ENCODE measurements around the gene SPPL3. TPM values are rescaled to one million over a fixed set of nuclear protein-coding genes. Genes with fewer than 3 reads are reported as not detected.
"Not testable (repeated sequence)": the region's sequence is repeated elsewhere in the genome, so short reads cannot be mapped to it uniquely, and the experiment has no call there.

The SPPL3 gene, protein sequence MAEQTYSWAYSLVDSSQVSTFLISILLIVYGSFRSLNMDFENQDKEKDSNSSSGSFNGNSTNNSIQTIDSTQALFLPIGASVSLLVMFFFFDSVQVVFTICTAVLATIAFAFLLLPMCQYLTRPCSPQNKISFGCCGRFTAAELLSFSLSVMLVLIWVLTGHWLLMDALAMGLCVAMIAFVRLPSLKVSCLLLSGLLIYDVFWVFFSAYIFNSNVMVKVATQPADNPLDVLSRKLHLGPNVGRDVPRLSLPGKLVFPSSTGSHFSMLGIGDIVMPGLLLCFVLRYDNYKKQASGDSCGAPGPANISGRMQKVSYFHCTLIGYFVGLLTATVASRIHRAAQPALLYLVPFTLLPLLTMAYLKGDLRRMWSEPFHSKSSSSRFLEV
- 3.8 and 5.0 TPM in 2 replicates for total RNA-seq (2012; rRNA removed)

- Histone ChIP-seq H3K4me3 (ENCODE audit: low read length) (peak within 1 kb of the TSS; percentile 99), H3K9me3 (replicated peaks; ENCODE audit: low read length) (no peaks in the 10 kb centered on the region), H3K36me3 (ENCODE audit: insufficient read depth, low read length) (no peaks in the 10 kb centered on the region), H3K9ac (ENCODE audit: low read depth, low read length) (peak within 1 kb of the TSS; percentile 89), H3K4me2 (ENCODE audit: low read length) (peak within 1 kb of the TSS; percentile 96), H3K27me3 (ENCODE audit: control insufficient read depth, insufficient read depth, low read length) (peaks cover 3% of the 10 kb centered on the region), H3K4me1 (ENCODE audit: control insufficient read depth, insufficient read depth, low read length) (peaks cover 14% of the 10 kb centered on the region)
These were observed at the start of gene SPPL3 for GRCh38 chr12:120904197-120904773. Gene SPPL3 (minus strand): TSS chr12:120904358. CDS start chr12:120903867, 491 bp downstream.

- no peak overlapping the region for H3K9ac ChIP-seq (ENCODE audit: low read depth, low read length)
- no peaks in the 10 kb centered on the region for H3K9me3 ChIP-seq (replicated peaks; ENCODE audit: low read length)
- peaks cover 5% of the 10 kb centered on the region for H3K27me3 ChIP-seq (ENCODE audit: control insufficient read depth, insufficient read depth, low read length)
- no peak overlapping the region for H3K4me2 ChIP-seq (ENCODE audit: low read length)
- H3K4me1 ChIP-seq (ENCODE audit: control insufficient read depth, insufficient read depth, low read length) = no peaks in the 10 kb centered on the region
- no peaks in the 10 kb centered on the region for H3K36me3 ChIP-seq (ENCODE audit: insufficient read depth, low read length)
- H3K4me3 ChIP-seq (ENCODE audit: low read length) = no peak overlapping the region
These were observed 46.6 kb upstream of the SPPL3 start for GRCh38 chr12:120950807-120951206.

DNA sequence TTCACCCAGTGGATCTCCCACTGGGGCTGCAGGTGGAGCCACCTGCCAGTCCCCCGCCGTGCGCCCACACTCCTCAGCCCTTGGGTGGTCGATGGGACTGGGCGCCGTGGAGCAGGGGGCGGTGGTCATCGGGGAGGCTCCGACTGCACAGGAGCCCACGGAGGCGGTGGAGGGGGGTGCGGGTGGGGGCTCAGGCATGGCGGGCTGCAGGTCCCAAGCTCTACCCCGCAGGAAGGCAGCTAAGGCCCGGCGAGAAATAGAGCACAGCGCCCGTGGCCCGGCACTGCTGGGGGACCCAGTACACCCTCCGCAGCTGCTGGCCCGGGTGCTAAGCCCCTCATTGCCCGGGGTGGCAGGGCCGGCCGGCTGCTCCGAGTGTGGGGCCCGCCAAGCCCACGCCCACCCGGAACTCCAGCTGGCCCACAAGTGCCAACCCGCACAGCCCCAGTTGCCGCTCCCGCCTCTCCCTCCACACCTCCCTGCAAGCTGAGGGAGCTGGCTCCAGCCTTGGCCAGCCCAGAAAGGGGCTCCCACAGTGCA lies 46.2 kb upstream of the SPPL3 start:
- not testable (repeated sequence) for H3K27me3 ChIP-seq (ENCODE audit: control insufficient read depth, insufficient read depth, low read length); H3K36me3 ChIP-seq (ENCODE audit: insufficient read depth, low read length); H3K9ac ChIP-seq (ENCODE audit: low read depth, low read length); H3K4me3 ChIP-seq (ENCODE audit: low read length); H3K4me1 ChIP-seq (ENCODE audit: control insufficient read depth, insufficient read depth, low read length); H3K4me2 ChIP-seq (ENCODE audit: low read length); H3K9me3 ChIP-seq (replicated peaks; ENCODE audit: low read length)

GRCh38 chr12:120945516-120945915 lies 41.4 kb upstream of the SPPL3 start:
- not testable (repeated sequence) for H3K36me3 ChIP-seq (ENCODE audit: insufficient read depth, low read length); H3K9ac ChIP-seq (ENCODE audit: low read depth, low read length); H3K9me3 ChIP-seq (replicated peaks; ENCODE audit: low read length); H3K4me3 ChIP-seq (ENCODE audit: low read length); H3K4me1 ChIP-seq (ENCODE audit: control insufficient read depth, insufficient read depth, low read length); H3K4me2 ChIP-seq (ENCODE audit: low read length)
- H3K27me3 ChIP-seq (ENCODE audit: control insufficient read depth, insufficient read depth, low read length) = peaks cover 13% of the 10 kb centered on the region

DNA sequence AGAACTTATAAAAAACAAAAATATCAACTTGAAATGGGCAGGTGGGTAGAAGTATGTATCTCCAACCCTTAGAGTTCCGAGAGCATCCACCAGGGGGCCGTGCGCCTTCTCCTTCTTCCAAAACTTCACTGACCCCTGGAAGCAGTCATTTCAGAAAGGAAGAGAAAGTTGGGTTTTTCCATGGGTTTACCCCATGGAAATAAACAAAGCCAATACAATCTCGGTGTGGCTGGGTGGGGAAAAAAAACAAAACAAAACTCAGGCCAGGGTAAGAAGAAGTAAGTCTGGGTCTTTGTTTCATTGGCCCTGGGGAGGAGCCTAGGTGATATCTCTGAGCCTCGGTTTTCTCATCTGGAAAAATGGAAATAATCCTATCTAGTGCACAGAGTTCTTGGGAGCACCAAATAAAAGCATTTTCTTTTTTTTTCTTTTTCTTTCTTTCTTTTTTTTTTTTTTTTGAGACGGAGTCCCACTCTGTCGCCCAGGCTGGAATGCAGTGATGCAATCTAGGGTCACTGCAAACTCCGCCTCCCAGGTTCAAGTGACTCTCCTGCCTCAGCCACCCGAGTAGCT lies 40.6 kb upstream of the SPPL3 start:
- H3K27me3 ChIP-seq (ENCODE audit: control insufficient read depth, insufficient read depth, low read length) = peaks cover 15% of the 10 kb centered on the region
- no peak overlapping the region for H3K9ac ChIP-seq (ENCODE audit: low read depth, low read length)
- no peaks in the 10 kb centered on the region for H3K9me3 ChIP-seq (replicated peaks; ENCODE audit: low read length)
- no peak overlapping the region for H3K4me2 ChIP-seq (ENCODE audit: low read length)
- no peaks in the 10 kb centered on the region for H3K4me1 ChIP-seq (ENCODE audit: control insufficient read depth, insufficient read depth, low read length)
- no peak overlapping the region for H3K4me3 ChIP-seq (ENCODE audit: low read length)
- H3K36me3 ChIP-seq (ENCODE audit: insufficient read depth, low read length) = no peaks in the 10 kb centered on the region

- no peaks in the 10 kb centered on the region for H3K4me1 ChIP-seq (ENCODE audit: control insufficient read depth, insufficient read depth, low read length)
- no peak overlapping the region for H3K4me3 ChIP-seq (ENCODE audit: low read length)
- no peaks in the 10 kb centered on the region for H3K9me3 ChIP-seq (replicated peaks; ENCODE audit: low read length)
- no peak overlapping the region for H3K4me2 ChIP-seq (ENCODE audit: low read length)
- H3K9ac ChIP-seq (ENCODE audit: low read depth, low read length) = no peak overlapping the region
- H3K27me3 ChIP-seq (ENCODE audit: control insufficient read depth, insufficient read depth, low read length) = peaks cover 24% of the 10 kb centered on the region
- H3K36me3 ChIP-seq (ENCODE audit: insufficient read depth, low read length) = no peaks in the 10 kb centered on the region
These were observed 39.3 kb upstream of the SPPL3 start for GRCh38 chr12:120943482-120943881.

DNA sequence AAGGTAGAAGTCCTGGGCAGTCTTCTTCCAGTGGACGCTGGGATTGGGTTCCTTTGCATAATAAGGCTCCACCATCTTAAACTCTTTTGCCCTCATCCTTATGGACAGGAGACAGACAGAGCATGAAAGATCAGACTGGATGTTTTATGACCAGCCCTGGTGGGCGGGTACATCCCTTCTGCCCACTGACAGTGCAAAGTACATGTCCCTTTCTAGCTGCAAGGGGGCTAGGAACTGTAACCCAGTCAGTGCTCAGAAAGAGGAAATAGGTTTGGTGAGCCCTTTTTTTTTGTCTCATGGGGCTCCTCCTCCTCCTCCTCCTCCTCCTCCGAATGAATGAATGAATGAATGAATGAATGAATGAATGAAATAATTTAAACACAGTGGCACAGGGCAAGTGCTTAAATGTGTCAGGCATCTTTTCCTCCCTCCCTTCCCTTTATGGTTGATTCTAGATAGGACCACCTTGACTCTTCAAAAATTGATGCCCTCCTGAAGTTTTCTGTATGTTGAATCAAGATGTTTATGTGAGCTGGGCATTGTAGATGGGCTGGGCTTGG lies 37.8 kb upstream of the SPPL3 start:
- no peaks in the 10 kb centered on the region for H3K4me1 ChIP-seq (ENCODE audit: control insufficient read depth, insufficient read depth, low read length)
- H3K9me3 ChIP-seq (replicated peaks; ENCODE audit: low read length) = no peaks in the 10 kb centered on the region

DNA sequence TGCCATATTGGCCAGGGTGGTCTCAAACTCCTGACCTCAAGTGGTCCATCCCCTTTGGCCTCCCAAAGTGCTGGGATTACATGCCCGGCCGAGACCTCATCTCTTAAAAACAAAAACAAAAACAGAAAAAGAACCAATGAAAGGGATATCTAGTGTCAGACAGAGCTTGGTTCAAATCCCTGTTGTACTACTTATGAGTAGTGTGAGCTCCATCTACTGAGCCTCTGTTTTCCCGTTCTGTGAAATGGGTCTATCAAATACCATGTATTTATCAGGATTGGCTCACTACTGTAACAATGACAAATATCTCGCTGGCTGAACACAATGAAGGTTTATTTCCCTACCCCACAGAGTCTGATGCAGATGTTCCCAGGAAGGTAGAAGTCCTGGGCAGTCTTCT lies 37.3 kb upstream of the SPPL3 start:
- Histone ChIP-seq H3K4me2 (ENCODE audit: low read length) (no peak overlapping the region), H3K9ac (ENCODE audit: low read depth, low read length) (no peak overlapping the region), H3K27me3 (ENCODE audit: control insufficient read depth, insufficient read depth, low read length) (peaks cover 27% of the 10 kb centered on the region), H3K36me3 (ENCODE audit: insufficient read depth, low read length) (no peaks in the 10 kb centered on the region), H3K4me3 (ENCODE audit: low read length) (no peak overlapping the region), H3K4me1 (ENCODE audit: control insufficient read depth, insufficient read depth, low read length) (no peaks in the 10 kb centered on the region), H3K9me3 (replicated peaks; ENCODE audit: low read length) (no peaks in the 10 kb centered on the region)

More for the DNA sequence above, 37.8 kb upstream of the SPPL3 start:
- Histone ChIP-seq H3K4me3 (ENCODE audit: low read length) (no peak overlapping the region), H3K4me2 (ENCODE audit: low read length) (no peak overlapping the region), H3K9ac (ENCODE audit: low read depth, low read length) (no peak overlapping the region), H3K27me3 (ENCODE audit: control insufficient read depth, insufficient read depth, low read length) (peaks cover 27% of the 10 kb centered on the region), H3K36me3 (ENCODE audit: insufficient read depth, low read length) (no peaks in the 10 kb centered on the region)

GRCh38 chr12:120940799-120941198 lies 36.6 kb upstream of the SPPL3 start:
- H3K36me3 ChIP-seq (ENCODE audit: insufficient read depth, low read length) = no peaks in the 10 kb centered on the region

GRCh38 chr12:120940006-120940405 lies 35.8 kb upstream of the SPPL3 start:
- no peaks in the 10 kb centered on the region for H3K36me3 ChIP-seq (ENCODE audit: insufficient read depth, low read length)
- H3K4me2 ChIP-seq (ENCODE audit: low read length) = no peak overlapping the region
- no peaks in the 10 kb centered on the region for H3K4me1 ChIP-seq (ENCODE audit: control insufficient read depth, insufficient read depth, low read length)
- H3K9me3 ChIP-seq (replicated peaks; ENCODE audit: low read length) = no peaks in the 10 kb centered on the region
- H3K4me3 ChIP-seq (ENCODE audit: low read length) = no peak overlapping the region
- peaks cover 33% of the 10 kb centered on the region for H3K27me3 ChIP-seq (ENCODE audit: control insufficient read depth, insufficient read depth, low read length)
- H3K9ac ChIP-seq (ENCODE audit: low read depth, low read length) = no peak overlapping the region

More at GRCh38 chr12:120940799-120941198, 36.6 kb upstream of the SPPL3 start:
- Histone ChIP-seq H3K9me3 (replicated peaks; ENCODE audit: low read length) (no peaks in the 10 kb centered on the region), H3K9ac (ENCODE audit: low read depth, low read length) (no peak overlapping the region), H3K4me1 (ENCODE audit: control insufficient read depth, insufficient read depth, low read length) (no peaks in the 10 kb centered on the region), H3K4me2 (ENCODE audit: low read length) (no peak overlapping the region), H3K27me3 (ENCODE audit: control insufficient read depth, insufficient read depth, low read length) (peaks cover 32% of the 10 kb centered on the region), H3K4me3 (ENCODE audit: low read length) (no peak overlapping the region)

GRCh38 chr12:120939523-120939922 lies 35.4 kb upstream of the SPPL3 start:
- Histone ChIP-seq H3K4me3 (ENCODE audit: low read length) (no peak overlapping the region), H3K27me3 (ENCODE audit: control insufficient read depth, insufficient read depth, low read length) (peaks cover 33% of the 10 kb centered on the region), H3K9ac (ENCODE audit: low read depth, low read length) (no peak overlapping the region), H3K36me3 (ENCODE audit: insufficient read depth, low read length) (no peaks in the 10 kb centered on the region), H3K9me3 (replicated peaks; ENCODE audit: low read length) (no peaks in the 10 kb centered on the region), H3K4me1 (ENCODE audit: control insufficient read depth, insufficient read depth, low read length) (no peaks in the 10 kb centered on the region), H3K4me2 (ENCODE audit: low read length) (no peak overlapping the region)
